ENCODE measurements around the gene COPG1.

The COPG1 gene

DNA sequence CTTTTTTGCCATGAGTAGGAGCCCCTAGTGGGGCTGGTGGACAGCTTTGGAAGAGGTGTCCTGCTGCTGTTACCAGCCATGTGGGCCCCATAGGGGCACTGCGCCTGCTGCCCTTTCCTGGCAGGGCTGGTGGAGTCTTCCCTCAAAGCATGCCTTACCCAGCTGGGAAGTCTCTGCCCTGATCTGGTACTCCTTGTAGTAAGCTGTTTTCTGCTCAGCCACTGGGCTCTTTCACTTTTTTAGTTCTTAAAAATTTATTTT, 55.5 kb downstream of the COPG1 start:
- Histone ChIP-seq H3K4me3 (no peak overlapping the region), H3K36me3 (ENCODE audit: insufficient read depth, low read length) (peaks cover 32% of the 10 kb centered on the region), H3K9me3 (ENCODE audit: low read depth, low read length) (no peaks in the 10 kb centered on the region), H3K27ac (no peak overlapping the region), H3K9ac (ENCODE audit: insufficient read length) (no peak overlapping the region)
- no peak for TF ChIP-seq EZH2 (IDR thresholded peaks at IDR 0.05)
- TF ChIP-seq POLR2AphosphoS5 (IDR thresholded peaks at IDR 0.05; ENCODE audit: borderline replicate concordance, low read depth, low read length), result no peak
- TF ChIP-seq FOXP2 (optimal IDR thresholded peaks at IDR 0.05; ENCODE audit: control extremely low read depth, extremely low read length, insufficient read depth), result no peak
- no peak for DNase-seq (ENCODE audit: low read depth, low spot score)

DNA sequence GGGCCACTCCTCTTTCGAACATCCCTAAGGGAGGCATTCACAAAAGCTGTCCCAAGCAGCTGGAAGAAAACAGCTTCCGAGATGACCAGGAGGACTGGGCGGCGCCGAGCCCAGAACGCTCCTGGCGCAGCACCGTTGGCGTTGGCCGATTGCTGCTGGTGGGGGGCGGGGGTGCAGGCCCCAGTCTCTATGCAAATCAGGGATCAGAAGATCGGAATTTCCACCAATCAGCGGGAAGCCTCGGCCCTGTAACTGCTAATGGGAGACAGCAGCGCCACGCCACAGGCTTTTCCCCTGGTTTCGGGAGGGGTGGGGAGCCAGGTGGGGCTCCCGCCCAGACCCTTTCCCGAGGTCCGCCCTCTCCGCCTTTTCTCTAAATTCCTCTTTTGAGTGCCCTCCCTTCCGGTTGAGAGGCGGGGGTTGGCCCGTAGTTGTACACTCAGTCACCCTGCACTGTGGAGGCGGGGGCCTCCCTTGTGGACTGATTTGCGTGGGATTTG, 56.2 kb downstream of the COPG1 start:
- TF ChIP-seq FOXP2 (optimal IDR thresholded peaks at IDR 0.05; ENCODE audit: control extremely low read depth, extremely low read length, insufficient read depth) (no peak), EZH2 (IDR thresholded peaks at IDR 0.05) (no peak), POLR2AphosphoS5 (IDR thresholded peaks at IDR 0.05; ENCODE audit: borderline replicate concordance, low read depth, low read length) (no peak)
- H3K9me3 ChIP-seq (ENCODE audit: low read depth, low read length), result no peaks in the 10 kb centered on the region
- H3K36me3 ChIP-seq (ENCODE audit: insufficient read depth, low read length), result peaks cover 29% of the 10 kb centered on the region
- no peak overlapping the region for H3K4me3 ChIP-seq
- no peak overlapping the region for H3K27ac ChIP-seq
- DNase-seq (ENCODE audit: low read depth, low spot score), result no peak
- no peak overlapping the region for H3K9ac ChIP-seq (ENCODE audit: insufficient read length)

DNA sequence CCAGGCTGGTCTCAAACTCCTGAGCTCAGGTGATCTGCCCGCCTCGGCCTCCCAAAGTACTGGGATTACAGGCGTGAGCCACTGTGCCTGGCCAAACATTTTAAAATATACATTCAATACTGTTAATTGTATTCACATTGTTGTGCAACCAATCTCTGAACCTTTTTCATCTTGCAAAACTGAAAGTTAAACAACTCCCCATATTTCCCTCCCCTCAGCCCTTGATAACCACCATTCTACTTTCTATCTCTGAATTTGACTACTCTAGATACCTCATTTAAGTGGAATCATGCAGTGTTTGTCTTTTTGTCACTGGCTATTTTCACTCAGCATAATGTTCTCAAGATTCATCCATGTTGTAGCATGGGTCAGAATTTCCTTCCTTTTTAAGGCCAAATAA, 59.2 kb downstream of the COPG1 start:
- no peaks in the 10 kb centered on the region for H3K9me3 ChIP-seq (ENCODE audit: low read depth, low read length)
- TF ChIP-seq POLR2AphosphoS5 (IDR thresholded peaks at IDR 0.05; ENCODE audit: borderline replicate concordance, low read depth, low read length), result no peak
- no peak for TF ChIP-seq EZH2 (IDR thresholded peaks at IDR 0.05)
- no peak for TF ChIP-seq FOXP2 (optimal IDR thresholded peaks at IDR 0.05; ENCODE audit: control extremely low read depth, extremely low read length, insufficient read depth)
- H3K27ac ChIP-seq, result no peak overlapping the region
- no peak for DNase-seq (ENCODE audit: low read depth, low spot score)
- H3K36me3 ChIP-seq (ENCODE audit: insufficient read depth, low read length), result peaks cover 17% of the 10 kb centered on the region; the same call in 1 of the 2 replicates
- no peak overlapping the region for H3K4me3 ChIP-seq
- no peak overlapping the region for H3K9ac ChIP-seq (ENCODE audit: insufficient read length)

DNA sequence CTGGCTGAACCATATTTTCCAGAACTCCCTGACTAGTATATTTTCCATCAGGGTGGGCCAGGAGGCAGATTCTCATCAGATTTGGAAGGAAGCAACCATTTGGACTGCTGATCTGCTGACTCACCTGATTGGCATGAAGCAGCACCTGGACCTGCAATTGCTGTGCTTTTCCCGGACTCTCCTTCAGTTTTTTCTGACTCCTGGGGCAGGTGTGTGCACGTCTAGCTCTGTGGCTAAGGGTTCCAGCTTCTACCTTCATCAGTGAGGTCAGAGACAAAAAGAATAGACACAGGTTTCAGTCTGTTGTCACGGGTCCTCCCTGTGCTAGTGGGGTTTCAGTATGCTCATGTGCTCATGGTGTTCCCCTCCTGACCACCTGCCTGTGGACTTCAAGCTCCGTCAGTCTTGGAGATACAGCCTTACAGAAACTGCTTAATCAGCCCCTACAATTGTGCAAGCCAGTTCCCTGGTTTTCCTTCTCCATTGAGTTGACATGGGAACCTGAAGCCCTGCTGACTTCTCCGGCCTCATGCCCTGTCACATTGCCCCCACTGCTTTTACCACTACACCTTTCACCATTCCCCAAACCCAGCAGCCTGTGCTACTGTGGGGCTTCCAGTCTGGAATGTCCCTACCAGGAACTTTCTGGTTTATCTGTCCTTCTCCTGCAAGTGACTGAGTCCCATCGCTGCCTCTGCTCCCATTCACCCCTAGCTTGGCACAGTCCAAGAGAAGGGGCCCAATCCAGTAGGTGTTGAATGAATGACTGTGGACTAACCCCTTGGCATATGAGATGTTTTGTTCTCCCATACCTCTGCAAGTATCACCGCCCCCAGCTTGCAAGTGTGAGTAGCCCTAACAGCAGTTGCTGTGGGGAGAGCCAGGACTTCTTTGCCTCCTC, 61.0 kb downstream of the COPG1 start:
- H3K9ac ChIP-seq (ENCODE audit: insufficient read length), result no peak overlapping the region

DNA sequence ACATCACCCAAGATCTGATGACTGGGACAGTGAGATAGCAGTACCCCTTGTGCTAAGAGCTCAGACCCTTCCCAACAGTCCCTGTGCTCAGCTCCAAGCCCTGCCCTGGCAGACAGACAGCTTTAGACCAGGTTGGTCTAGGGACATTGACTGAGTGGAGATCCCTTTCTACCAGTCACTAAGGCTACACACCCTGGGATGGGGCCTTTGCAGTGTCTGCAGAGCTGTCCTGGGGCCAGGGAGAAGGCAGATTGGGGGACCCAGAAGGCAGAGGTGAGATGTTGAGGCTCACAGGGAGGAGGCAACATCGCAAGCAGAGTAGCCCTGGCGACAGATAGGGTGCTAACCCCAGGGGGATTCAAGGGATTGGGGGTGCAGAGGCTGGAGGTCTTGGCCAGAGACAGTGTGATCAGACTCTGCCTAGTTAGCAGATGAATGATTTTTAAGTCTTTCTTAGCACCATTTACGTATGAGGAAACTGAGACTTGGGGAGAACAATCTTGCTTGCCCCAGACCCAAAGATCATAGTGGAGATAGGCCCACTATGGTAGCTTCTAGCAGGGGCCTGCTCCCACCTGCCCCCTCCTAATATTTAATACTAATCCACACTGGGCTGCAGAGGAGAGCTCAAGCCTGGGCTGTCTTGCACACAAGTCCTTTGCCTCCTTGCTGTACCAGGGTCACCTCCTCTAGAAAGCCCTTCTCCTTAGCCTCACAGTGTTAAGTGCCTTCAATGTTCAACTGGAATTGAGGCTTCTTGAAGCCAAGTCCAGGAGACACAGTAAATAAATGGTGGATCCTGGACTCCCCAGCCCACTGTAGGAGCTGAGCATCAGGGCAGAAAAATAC, 61.9 kb downstream of the COPG1 start:
- H3K9ac ChIP-seq (ENCODE audit: insufficient read length), result no peak overlapping the region
- H3K27ac ChIP-seq, result no peak overlapping the region
- H3K36me3 ChIP-seq (ENCODE audit: insufficient read depth, low read length), result no peaks in the 10 kb centered on the region
- TF ChIP-seq POLR2AphosphoS5 (IDR thresholded peaks at IDR 0.05; ENCODE audit: borderline replicate concordance, low read depth, low read length) (no peak), FOXP2 (optimal IDR thresholded peaks at IDR 0.05; ENCODE audit: control extremely low read depth, extremely low read length, insufficient read depth) (no peak), EZH2 (IDR thresholded peaks at IDR 0.05) (no peak)
- no peaks in the 10 kb centered on the region for H3K9me3 ChIP-seq (ENCODE audit: low read depth, low read length)
- no peak for DNase-seq (ENCODE audit: low read depth, low spot score)
- H3K4me3 ChIP-seq, result no peak overlapping the region

More for the DNA sequence above, 61.0 kb downstream of the COPG1 start:
- no peak for DNase-seq (ENCODE audit: low read depth, low spot score)
- TF ChIP-seq POLR2AphosphoS5 (IDR thresholded peaks at IDR 0.05; ENCODE audit: borderline replicate concordance, low read depth, low read length) (no peak), FOXP2 (optimal IDR thresholded peaks at IDR 0.05; ENCODE audit: control extremely low read depth, extremely low read length, insufficient read depth) (no peak), EZH2 (IDR thresholded peaks at IDR 0.05) (no peak)
- no peak overlapping the region for H3K4me3 ChIP-seq
- H3K36me3 ChIP-seq (ENCODE audit: insufficient read depth, low read length), result peaks cover 5% of the 10 kb centered on the region; the same call in 1 of the 2 replicates
- H3K9me3 ChIP-seq (ENCODE audit: low read depth, low read length), result no peaks in the 10 kb centered on the region
- H3K27ac ChIP-seq, result no peak overlapping the region

DNA sequence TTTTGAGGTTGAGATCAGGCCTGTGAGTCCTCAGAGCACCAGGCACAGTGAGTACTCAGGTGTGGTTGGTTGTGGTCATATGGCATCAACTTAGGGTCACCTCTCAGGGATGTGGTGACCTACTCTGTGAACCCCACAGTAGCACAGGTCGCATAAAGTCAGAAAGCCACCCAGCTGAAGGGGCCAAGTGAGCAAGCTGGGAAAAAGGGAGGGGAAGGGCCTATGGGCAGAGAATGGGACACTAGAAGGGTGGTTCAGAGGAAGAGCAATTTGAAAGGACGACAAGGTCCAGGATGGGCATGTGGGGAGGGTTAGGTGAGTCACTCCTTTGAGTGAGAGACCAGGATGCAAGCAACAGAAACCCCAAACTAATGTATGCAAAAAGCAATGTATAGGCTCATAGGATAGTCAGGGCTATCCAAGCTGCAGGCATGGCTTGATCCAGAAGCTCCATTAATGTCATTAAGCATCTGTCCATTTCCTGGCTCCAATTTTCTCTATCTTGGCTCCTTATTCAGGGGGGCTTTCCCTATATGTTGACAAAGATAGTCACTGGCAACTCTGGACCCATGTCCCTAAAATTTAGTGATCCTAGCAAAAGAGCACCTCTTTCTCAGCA, 62.7 kb downstream of the COPG1 start:
- Histone ChIP-seq H3K36me3 (ENCODE audit: insufficient read depth, low read length) (no peaks in the 10 kb centered on the region), H3K4me3 (no peak overlapping the region), H3K9ac (ENCODE audit: insufficient read length) (no peak overlapping the region), H3K9me3 (ENCODE audit: low read depth, low read length) (no peaks in the 10 kb centered on the region), H3K27ac (no peak overlapping the region)
- no peak for TF ChIP-seq EZH2 (IDR thresholded peaks at IDR 0.05)
- TF ChIP-seq POLR2AphosphoS5 (IDR thresholded peaks at IDR 0.05; ENCODE audit: borderline replicate concordance, low read depth, low read length), result no peak
- TF ChIP-seq FOXP2 (optimal IDR thresholded peaks at IDR 0.05; ENCODE audit: control extremely low read depth, extremely low read length, insufficient read depth), result no peak
- DNase-seq (ENCODE audit: low read depth, low spot score), result no peak

DNA sequence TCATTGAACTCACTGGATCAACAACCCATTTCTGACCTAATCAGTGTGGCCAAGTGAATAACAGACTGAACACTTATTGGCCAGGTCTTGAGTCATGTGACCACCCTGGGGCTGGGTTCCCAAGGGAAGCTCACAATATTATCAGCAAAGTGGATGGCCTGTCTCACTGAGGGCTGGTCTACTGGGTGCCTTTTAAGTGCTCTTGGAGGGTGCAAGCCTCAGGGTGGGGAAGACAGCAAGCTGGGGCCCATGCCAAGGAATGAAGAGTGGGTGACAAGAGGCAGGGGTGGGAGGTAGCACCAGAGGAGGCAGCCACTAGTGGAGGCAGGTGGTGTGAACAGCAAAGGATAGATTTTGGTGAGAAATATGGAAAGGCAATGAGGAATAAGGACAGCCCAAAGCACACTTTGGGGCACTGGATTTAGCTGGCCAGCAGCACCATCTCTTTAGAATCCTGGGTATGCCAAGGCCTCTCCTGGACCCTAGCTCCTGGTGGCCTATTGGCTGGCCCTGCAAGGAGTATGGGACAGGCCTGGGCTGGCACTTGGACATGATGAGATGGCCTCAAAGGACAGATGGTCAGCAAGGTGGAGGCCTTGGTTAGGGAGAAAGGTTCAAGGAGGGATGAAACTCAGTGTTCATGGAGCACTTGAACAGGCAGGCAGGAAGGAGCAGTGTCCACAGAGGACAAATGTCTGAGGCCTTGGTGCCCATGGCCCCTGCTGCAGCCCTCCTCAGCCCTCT, 63.4 kb downstream of the COPG1 start:
- Histone ChIP-seq H3K27ac (no peak overlapping the region), H3K9ac (ENCODE audit: insufficient read length) (no peak overlapping the region), H3K9me3 (ENCODE audit: low read depth, low read length) (no peaks in the 10 kb centered on the region), H3K36me3 (ENCODE audit: insufficient read depth, low read length) (no peaks in the 10 kb centered on the region), H3K4me3 (no peak overlapping the region)
- TF ChIP-seq EZH2 (IDR thresholded peaks at IDR 0.05) (no peak), FOXP2 (optimal IDR thresholded peaks at IDR 0.05; ENCODE audit: control extremely low read depth, extremely low read length, insufficient read depth) (no peak), POLR2AphosphoS5 (IDR thresholded peaks at IDR 0.05; ENCODE audit: borderline replicate concordance, low read depth, low read length) (no peak)
- DNase-seq (ENCODE audit: low read depth, low spot score), result no peak
